Fibroblast of pulmonary artery (primary cell): ENCODE data around the gene PPIB.

Experiments
- DNase-seq: peaks from one replicate; pipeline ENCODE4 v3.0.0-alpha.2; 2010; ENCODE audit warnings: low read depth
- H3K4me3 ChIP-seq: replicated peaks from 2 replicates; pipeline ENCODE4 v1.5.1; 2011; ENCODE audit warnings: low read depth, mild to moderate bottlenecking, control low read depth, low read length, moderate library complexity
- TF ChIP-seq, protein P1 (sequence below): IDR thresholded peaks from 2 replicates; pipeline ENCODE4 v1.5.1; 2011; ENCODE audit warnings: mild to moderate bottlenecking, control low read depth, low read length, inconsistent platforms; ENCODE audit errors: missing control alignments

Gene PPIB

DNA sequence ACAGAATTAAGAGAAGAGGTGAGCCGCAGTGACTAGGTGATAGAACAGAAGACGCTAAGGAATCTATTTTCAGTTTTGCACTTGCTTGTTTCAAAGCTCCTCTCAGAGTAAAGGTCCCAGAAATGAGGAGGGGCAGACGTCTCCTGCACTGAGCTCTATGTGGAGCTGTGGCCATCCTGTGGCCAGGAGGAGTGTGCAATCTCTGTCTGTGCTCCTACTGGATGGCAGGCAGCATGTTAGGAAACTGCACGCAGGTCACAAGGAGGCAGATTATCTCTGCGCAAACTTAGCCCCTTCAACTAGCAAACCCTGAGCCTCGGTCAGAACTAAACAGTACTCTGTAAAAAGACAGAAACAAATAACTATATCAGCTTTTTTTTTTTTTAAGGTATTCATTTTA, 31.1 kb upstream of the PPIB start:
- TF ChIP-seq, protein P1, sequence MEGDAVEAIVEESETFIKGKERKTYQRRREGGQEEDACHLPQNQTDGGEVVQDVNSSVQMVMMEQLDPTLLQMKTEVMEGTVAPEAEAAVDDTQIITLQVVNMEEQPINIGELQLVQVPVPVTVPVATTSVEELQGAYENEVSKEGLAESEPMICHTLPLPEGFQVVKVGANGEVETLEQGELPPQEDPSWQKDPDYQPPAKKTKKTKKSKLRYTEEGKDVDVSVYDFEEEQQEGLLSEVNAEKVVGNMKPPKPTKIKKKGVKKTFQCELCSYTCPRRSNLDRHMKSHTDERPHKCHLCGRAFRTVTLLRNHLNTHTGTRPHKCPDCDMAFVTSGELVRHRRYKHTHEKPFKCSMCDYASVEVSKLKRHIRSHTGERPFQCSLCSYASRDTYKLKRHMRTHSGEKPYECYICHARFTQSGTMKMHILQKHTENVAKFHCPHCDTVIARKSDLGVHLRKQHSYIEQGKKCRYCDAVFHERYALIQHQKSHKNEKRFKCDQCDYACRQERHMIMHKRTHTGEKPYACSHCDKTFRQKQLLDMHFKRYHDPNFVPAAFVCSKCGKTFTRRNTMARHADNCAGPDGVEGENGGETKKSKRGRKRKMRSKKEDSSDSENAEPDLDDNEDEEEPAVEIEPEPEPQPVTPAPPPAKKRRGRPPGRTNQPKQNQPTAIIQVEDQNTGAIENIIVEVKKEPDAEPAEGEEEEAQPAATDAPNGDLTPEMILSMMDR: no peak
- H3K4me3 ChIP-seq: no peak overlapping the region
- no peak for DNase-seq

GRCh38 chr15:64191971-64192830, 29.4 kb upstream of the PPIB start:
- no peak overlapping the region for H3K4me3 ChIP-seq
- no peak for DNase-seq
- TF ChIP-seq, protein P1: no peak

DNA sequence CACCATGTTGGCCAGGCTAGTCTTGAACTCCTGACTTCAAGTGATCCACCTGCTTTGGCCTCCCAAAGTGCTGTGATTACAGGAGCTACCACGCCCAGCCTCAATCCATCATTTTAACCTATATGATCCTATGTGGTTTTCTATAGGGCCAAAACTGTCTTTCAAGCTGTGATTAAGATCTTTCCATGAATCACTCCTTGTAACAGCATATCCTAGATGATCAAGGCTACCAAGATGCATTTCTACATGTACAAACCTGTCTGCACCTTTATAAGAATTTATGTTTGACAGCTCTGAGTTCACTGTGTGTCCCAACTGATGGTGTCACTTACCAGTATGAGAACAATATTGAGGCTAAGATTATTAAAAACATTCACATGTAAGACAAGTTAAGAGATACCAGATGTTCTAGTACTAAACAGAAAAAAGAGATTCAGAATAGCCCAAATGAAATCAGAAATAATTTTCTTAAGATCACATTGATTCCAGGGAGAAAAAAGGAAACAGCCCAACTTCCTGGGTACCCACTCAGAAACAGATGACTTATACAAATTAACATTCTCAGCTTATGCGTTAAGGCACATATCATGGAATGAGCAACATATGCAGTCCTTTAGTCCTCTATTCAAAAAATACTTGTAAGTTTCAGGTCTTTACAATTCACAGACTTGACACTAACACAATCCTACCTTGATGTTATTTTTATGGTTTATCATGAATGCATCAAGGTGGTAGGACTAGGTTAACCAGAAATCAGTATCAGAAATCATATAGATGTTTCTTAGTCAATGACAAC, 24.8 kb upstream of the PPIB start:
- TF ChIP-seq, protein P1: no peak
- DNase-seq: no peak

GRCh38 chr15:64185146-64185911, 22.5 kb upstream of the PPIB start:
- TF ChIP-seq, protein P1: no peak
- no peak for DNase-seq
- no peak overlapping the region for H3K4me3 ChIP-seq

More for the DNA sequence above, 24.8 kb upstream of the PPIB start:
- no peak overlapping the region for H3K4me3 ChIP-seq

GRCh38 chr15:64182859-64183370, 20.1 kb upstream of the PPIB start:
- DNase-seq: no peak
- TF ChIP-seq, protein P1: no peak

GRCh38 chr15:64180235-64180824, 17.5 kb upstream of the PPIB start:
- TF ChIP-seq, protein P1: no peak
- no peak for DNase-seq
- no peak overlapping the region for H3K4me3 ChIP-seq

More at GRCh38 chr15:64182859-64183370, 20.1 kb upstream of the PPIB start:
- no peak overlapping the region for H3K4me3 ChIP-seq
